Thyroid gland (tissue), 4 donors: ENCODE results near the gene KRTAP2-2. TPM values are rescaled to one million over a fixed set of nuclear protein-coding genes. Genes with fewer than 3 reads are reported as not detected.
"Not testable (repeated sequence)": the region's sequence is repeated elsewhere in the genome, so short reads cannot be mapped to it uniquely, and the experiment has no call there.

Experiments used
- DNase-seq, 2 donors: peaks; one replicate each; pipeline ENCODE4 v3.0.0-alpha.2; 2019
- H3K27ac ChIP-seq, 3 donors: fragments of 200-600 bp; sonication (generic); 1 replicate in 2 of 3; 2 replicates in 1 of 3; pipeline ENCODE4 v1.5.1; 2016 to 2019; ENCODE audit warnings: mild to moderate bottlenecking in 1 of 3, moderate library complexity in 1 of 3
- H3K27me3 ChIP-seq: fragments of 200-600 bp; sonication (generic); one replicate; pipeline ENCODE4 v1.5.1; 2019
- H3K36me3 ChIP-seq, 2 donors: fragments of 200-600 bp; sonication (generic); one replicate each; pipeline ENCODE4 v1.5.1; 2016 to 2019
- H3K4me1 ChIP-seq, 2 donors: fragments of 200-600 bp; sonication (generic); one replicate each; pipeline ENCODE4 v1.5.1; 2017 to 2019
- H3K4me3 ChIP-seq, 3 donors: fragments of 200-600 bp; sonication (generic); replicated peaks in 1 of 3; 1 replicate in 2 of 3; 2 replicates in 1 of 3; pipeline ENCODE4 v1.5.1; 2016; ENCODE audit warnings: mild to moderate bottlenecking in 1 of 3
- H3K9me3 ChIP-seq: fragments of 200-600 bp; sonication (generic); one replicate; pipeline ENCODE4 v1.5.1; 2017
- POLR2A ChIP-seq, 2 donors: fragments of 450-650 bp; IDR thresholded peaks; one replicate each; pipeline ENCODE4 v1.6.1; 2017; ENCODE audit warnings: antibody characterized with exemption in 2 of 2, mild to moderate bottlenecking in 2 of 2, moderate library complexity in 1 of 2
- WGBS, 2 donors: methylation state at CpG; one replicate each; pipeline ENCODE4 v1.1.5; 2017; 5-methylcytosine and 5-hydroxymethylcytosine counted together
- intact Hi-C: fragments of 100-400 bp; cut with DNase I; formaldehyde crosslinking; loops from one replicate; pipeline ENCODE4 v1.15.1; 2023
- total RNA-seq, 4 donors: library from RNA; depleted of rRNA; stranded (reverse); fragments of >200 nt; gene quantifications; one replicate each; pipeline ENCODE4 v1.2.3, GENCODE V29; 2016
- TF ChIP-seq, protein P1 (sequence below), 6 experiments: fragments of 200-600 bp in 3 of 6; fragments of 450-650 bp in 3 of 6; sonication (generic) in 3 of 6; IDR thresholded peaks; one replicate each; pipeline ENCODE4 v1.5.1; 2016 to 2019; ENCODE audit warnings: antibody characterized with exemption in 6 of 6, mild to moderate bottlenecking in 2 of 6, inconsistent platforms in 1 of 6, moderate library complexity in 1 of 6

Gene KRTAP2-2
- total RNA-seq, 4 donors from 2014 or later = not detected

DNA sequence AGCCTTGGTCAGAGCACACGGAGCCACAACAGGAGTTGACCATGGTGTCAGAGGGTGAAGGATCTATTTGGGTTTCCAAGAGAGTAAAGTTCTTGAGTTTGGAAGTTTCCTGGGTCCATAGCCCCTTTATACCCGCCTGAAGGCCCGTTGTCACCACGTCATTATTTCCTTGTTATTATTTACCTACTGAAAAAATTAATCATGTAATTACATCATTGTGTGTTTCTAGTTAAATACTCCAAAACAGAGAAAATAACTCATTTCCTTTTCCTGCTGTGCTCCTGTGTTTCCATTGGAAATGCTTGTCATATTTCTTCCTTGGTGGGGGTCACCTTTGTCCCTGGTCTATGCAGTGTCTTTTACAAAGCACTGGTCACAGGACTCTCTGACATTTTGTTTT lies 43.0 kb upstream of the KRTAP2-2 start, which contains the start of gene KRTAP4-8:
Gene KRTAP4-8 (minus strand): TSS at position 101 of the 400 bp plus-strand sequence. CDS start 58 bp downstream, at position 43.
- TF ChIP-seq POLR2A (IDR thresholded peaks at IDR 0.05) = no peak
- TF ChIP-seq, protein P1, sequence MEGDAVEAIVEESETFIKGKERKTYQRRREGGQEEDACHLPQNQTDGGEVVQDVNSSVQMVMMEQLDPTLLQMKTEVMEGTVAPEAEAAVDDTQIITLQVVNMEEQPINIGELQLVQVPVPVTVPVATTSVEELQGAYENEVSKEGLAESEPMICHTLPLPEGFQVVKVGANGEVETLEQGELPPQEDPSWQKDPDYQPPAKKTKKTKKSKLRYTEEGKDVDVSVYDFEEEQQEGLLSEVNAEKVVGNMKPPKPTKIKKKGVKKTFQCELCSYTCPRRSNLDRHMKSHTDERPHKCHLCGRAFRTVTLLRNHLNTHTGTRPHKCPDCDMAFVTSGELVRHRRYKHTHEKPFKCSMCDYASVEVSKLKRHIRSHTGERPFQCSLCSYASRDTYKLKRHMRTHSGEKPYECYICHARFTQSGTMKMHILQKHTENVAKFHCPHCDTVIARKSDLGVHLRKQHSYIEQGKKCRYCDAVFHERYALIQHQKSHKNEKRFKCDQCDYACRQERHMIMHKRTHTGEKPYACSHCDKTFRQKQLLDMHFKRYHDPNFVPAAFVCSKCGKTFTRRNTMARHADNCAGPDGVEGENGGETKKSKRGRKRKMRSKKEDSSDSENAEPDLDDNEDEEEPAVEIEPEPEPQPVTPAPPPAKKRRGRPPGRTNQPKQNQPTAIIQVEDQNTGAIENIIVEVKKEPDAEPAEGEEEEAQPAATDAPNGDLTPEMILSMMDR (IDR thresholded peaks at IDR 0.05) = no peak
- no peaks in the 10 kb centered on the region for H3K9me3 ChIP-seq
- intact Hi-C loops = no loop called here
- no peaks in the 10 kb centered on the region for H3K4me1 ChIP-seq
- WGBS, 2 donors = 75% methylated on average over 4 of the region's 4 CpGs
- H3K27ac ChIP-seq = no peak within 1 kb of the TSS
- no peak within 1 kb of the TSS for H3K4me3 ChIP-seq
- DNase-seq = no peak
- no peaks in the 10 kb centered on the region for H3K36me3 ChIP-seq
- H3K27me3 ChIP-seq = no peaks in the 10 kb centered on the region

DNA sequence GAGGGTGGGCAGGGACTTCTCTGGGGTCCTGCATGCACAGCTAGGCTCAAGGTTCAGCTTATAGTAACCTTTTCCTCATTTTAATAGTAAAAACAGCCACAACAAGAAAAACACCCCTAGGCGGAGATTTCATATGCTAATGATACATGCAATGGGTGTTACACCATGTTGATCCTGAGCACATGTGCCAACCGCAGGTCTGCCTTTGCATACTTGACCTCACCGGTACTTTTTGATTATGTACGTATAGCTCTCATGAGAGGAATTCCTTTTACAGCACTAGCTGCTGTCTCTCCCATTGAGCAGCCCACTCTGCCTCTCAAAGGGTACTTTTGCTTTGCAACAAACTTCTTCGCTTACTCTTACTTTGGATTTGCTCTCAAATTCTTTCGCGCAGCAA lies 41.0 kb upstream of the KRTAP2-2 start:
- TF ChIP-seq, protein P1 (IDR thresholded peaks at IDR 0.05) = no peak
- TF ChIP-seq POLR2A (IDR thresholded peaks at IDR 0.05) = no peak
- H3K4me3 ChIP-seq = no peak overlapping the region
- no peaks in the 10 kb centered on the region for H3K9me3 ChIP-seq
- DNase-seq = no peak
- H3K27me3 ChIP-seq = no peaks in the 10 kb centered on the region
- WGBS, 2 donors = 47 to 55% methylated on average over 7 of the region's 7 CpGs
- no peaks in the 10 kb centered on the region for H3K4me1 ChIP-seq
- H3K27ac ChIP-seq = no peak overlapping the region
- intact Hi-C loops = no loop called here
- H3K36me3 ChIP-seq = no peaks in the 10 kb centered on the region

DNA sequence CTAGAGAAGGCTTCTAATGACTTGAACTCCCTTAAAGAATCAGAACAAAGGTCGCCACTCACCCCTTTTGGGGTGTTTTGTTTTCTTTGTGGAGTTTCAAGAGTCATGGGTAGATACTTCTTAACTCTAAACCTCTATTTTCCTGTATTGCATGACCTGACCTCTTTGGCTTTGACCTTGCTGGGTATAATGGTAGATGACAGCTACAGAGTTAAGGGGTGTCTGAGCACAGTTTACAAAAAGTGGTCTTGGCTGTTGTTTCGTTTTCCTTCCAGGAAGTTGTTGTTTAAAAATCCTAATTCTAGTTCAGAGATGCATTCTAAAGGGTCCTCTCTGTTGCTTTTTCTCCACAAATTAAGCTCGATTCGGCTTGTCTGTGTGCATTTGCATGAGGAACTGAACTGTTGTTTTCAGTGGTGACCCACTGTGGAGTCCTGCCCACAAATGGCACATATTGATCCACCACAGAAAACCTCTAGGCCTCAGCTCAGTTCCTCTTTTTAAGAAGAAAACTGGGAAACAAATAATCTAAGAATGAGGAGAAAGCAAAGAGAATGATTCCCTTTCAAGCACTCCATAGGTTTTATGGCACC lies 33.8 kb upstream of the KRTAP2-2 start:
- H3K4me1 ChIP-seq, H3K4me3 ChIP-seq, DNase-seq, H3K27me3 ChIP-seq, intact Hi-C loops, H3K9me3 ChIP-seq, H3K27ac ChIP-seq, H3K36me3 ChIP-seq: not testable (repeated sequence)
- 50 to 64% methylated on average over 4 of the region's 4 CpGs for WGBS, 2 donors

GRCh38 chr17:41084100-41084856 lies 29.2 kb upstream of the KRTAP2-2 start, which contains the start of gene KRTAP4-7:
Gene KRTAP4-7, plus strand, starts transcription at chr17:41084150. Its CDS starts 57 bp downstream, at chr17:41084207.
- intact Hi-C loops, H3K36me3 ChIP-seq, H3K9me3 ChIP-seq, H3K4me1 ChIP-seq, H3K27me3 ChIP-seq, DNase-seq, H3K27ac ChIP-seq, H3K4me3 ChIP-seq: not testable (repeated sequence)
- 77 to 79% methylated on average over 7 to 9 of the region's 14 CpGs for WGBS, 2 donors

GRCh38 chr17:41083427-41083826 lies 28.4 kb upstream of the KRTAP2-2 start:
- H3K36me3 ChIP-seq, H3K27me3 ChIP-seq, H3K27ac ChIP-seq, H3K9me3 ChIP-seq, H3K4me1 ChIP-seq, intact Hi-C loops, H3K4me3 ChIP-seq, DNase-seq: not testable (repeated sequence)
- WGBS, 2 donors = 82 to 97% methylated on average over 2 of the region's 2 CpGs

GRCh38 chr17:41082626-41083025 lies 27.6 kb upstream of the KRTAP2-2 start:
- intact Hi-C loops = no loop called here
- 60 to 69% methylated on average over 4 of the region's 4 CpGs for WGBS, 2 donors
- H3K4me3 ChIP-seq = no peak overlapping the region
- TF ChIP-seq, protein P1 (IDR thresholded peaks at IDR 0.05) = no peak
- no peak for TF ChIP-seq POLR2A (IDR thresholded peaks at IDR 0.05)
- no peaks in the 10 kb centered on the region for H3K4me1 ChIP-seq
- H3K27me3 ChIP-seq = no peaks in the 10 kb centered on the region
- no peak for DNase-seq
- no peak overlapping the region for H3K27ac ChIP-seq
- H3K36me3 ChIP-seq = no peaks in the 10 kb centered on the region
- H3K9me3 ChIP-seq = no peaks in the 10 kb centered on the region
